Duodenal mucosa (tissue), 2 donors: ENCODE data around the gene PEAK3.

ENCODE experiments used
- H3K27ac ChIP-seq: one replicate; pipeline ENCODE4 v1.7.0; 2013; ENCODE audit warnings: low read depth, low read length
- H3K27me3 ChIP-seq, 2 donors: one replicate each; pipeline ENCODE4 v1.7.0; 2013; ENCODE audit warnings: low read length in 2 of 2, control low read depth in 1 of 2; ENCODE audit not compliant: insufficient read depth in 2 of 2, control insufficient read depth in 1 of 2
- H3K36me3 ChIP-seq, 2 donors: one replicate each; pipeline ENCODE4 v1.7.0; 2013; ENCODE audit warnings: low read length in 2 of 2, control low read depth in 1 of 2; ENCODE audit not compliant: insufficient read depth in 2 of 2, control insufficient read depth in 1 of 2
- H3K4me1 ChIP-seq, 2 donors: one replicate each; pipeline ENCODE4 v1.7.0; 2013; ENCODE audit warnings: low read length in 2 of 2, control low read depth in 1 of 2; ENCODE audit not compliant: insufficient read depth in 2 of 2, control insufficient read depth in 1 of 2
- H3K4me3 ChIP-seq, 2 donors: one replicate each; pipeline ENCODE4 v1.7.0; 2013; ENCODE audit warnings: low read length in 2 of 2, low read depth in 1 of 2
- H3K9ac ChIP-seq, 2 donors: one replicate each; pipeline ENCODE4 v1.7.0; 2013; ENCODE audit warnings: low read length in 2 of 2, low read depth in 1 of 2
- H3K9me3 ChIP-seq, 2 donors: one replicate each; pipeline ENCODE4 v1.7.0; 2013; ENCODE audit warnings: low read length in 2 of 2, control low read depth in 1 of 2; ENCODE audit not compliant: control insufficient read depth in 1 of 2

PEAK3 gene

DNA sequence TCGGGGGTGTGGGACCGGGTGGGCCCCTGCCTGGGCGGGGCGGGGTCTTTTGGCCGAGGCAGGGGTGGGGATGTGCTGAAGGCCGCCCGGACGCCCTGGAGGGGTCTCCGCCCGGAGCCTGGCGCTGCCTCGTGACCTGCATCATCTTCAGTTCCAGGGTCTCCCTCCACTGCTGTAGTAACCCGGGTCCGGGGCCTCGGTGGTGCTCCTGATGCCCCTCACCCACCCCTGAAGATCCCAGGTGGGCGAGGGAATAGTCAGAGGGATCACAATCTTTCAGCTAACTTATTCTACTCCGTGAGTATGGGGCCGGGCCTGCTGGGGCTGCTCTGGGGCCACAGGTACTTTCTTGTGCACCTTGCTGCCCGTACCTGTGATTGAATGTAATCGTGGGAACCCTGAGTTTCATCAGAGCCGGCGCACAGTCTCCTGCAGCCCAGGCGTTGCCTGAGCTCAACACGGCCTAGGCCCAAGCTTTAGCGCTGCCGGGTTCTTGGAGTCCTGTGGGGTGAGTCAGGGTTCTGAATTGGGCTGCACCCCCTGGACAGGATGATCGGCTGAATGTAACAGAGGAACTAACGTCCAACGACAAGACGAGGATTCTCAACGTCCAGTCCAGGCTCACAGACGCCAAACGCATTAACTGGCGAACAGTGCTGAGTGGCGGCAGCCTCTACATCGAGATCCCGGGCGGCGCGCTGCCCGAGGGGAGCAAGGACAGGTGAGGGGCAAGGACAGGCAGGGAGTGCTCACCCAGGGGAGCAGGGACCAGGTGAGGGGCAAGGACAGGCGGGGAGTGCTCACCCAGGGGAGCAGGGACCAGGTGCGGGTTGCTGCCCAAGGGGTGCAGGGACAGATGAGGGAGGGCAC is 10.5 kb downstream of the PEAK3 start:
- Histone ChIP-seq H3K4me1 (peaks cover 39 to 44% of the 10 kb centered on the region in 2 donors), H3K27ac (peak overlapping the region; percentile 96), H3K9ac (peak overlapping the region; percentile 84 to 95), H3K27me3 (no peaks in the 10 kb centered on the region), H3K9me3 (no peaks in the 10 kb centered on the region), H3K36me3 (peaks cover 7 to 17% of the 10 kb centered on the region in 2 donors), H3K4me3 (peak overlapping the region; percentile 86 to 87)

DNA sequence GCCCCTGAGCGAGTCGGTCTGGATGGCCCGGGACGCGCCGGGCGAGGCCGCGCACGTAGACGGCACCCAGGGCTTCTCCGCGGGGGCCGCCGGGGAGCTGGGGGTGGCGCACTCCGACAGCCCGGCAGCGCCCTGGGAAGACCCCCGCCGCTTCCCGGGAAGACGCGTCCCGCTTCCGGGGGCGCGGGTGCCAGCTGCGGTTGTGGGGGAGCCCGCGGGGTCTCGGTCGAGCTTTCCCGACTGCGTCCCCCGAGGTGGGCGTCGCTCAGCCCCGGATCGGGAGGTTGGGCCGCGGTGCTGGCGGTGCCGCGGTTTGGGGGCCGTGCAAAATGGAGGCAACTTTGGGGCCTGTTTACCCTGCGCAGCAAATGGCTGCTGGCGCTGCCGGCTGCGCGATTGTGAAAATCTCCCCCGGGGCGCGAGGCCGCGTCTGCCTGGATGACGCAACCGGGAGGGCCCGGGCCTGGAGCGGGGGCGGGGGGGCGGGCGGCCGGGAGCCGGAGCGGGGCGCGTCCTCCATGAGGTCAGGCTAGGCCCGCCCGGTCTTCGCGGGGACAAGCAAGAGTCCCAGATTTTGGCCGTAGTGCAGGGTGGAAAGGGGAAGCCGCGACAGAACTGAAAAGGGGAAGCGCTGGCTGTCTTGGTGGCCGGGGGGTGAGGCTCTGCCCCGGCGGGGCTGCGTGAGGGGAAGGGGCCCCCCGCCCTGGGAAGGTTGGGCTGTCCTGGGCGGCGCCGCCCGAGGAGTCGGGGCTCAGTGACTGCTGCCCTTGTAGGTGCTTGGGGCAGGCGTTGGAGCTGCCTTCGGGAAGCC is 11.3 kb downstream of the PEAK3 start:
- peaks cover 39 to 42% of the 10 kb centered on the region in 2 donors for H3K4me1 ChIP-seq
- peaks cover 7 to 17% of the 10 kb centered on the region in 2 donors for H3K36me3 ChIP-seq
- H3K27me3 ChIP-seq, result no peaks in the 10 kb centered on the region
- peak overlapping the region; percentile 96 for H3K27ac ChIP-seq
- peak overlapping the region; percentile 86 to 87 for H3K4me3 ChIP-seq
- no peaks in the 10 kb centered on the region for H3K9me3 ChIP-seq
- H3K9ac ChIP-seq, result peak overlapping the region; percentile 95 to 97

DNA sequence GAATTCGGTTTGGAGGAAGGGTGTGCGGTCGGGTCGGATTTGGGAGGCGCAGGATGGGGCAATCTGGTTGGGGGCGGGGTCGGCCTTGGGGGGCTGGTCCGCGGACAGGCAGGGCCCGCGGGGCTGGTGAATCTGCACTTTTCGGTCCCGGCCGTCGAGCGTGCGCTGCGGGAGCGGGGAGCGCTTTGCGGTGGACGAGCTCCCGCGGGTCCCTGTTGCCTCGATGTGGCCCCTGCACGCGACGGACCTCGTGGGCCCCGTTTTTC is 11.9 kb downstream of the PEAK3 start:
- Histone ChIP-seq H3K9me3 (no peaks in the 10 kb centered on the region), H3K27ac (peak overlapping the region; percentile 96), H3K27me3 (no peaks in the 10 kb centered on the region), H3K4me3 (peak overlapping the region; percentile 86 to 87), H3K4me1 (peaks cover 34 to 37% of the 10 kb centered on the region in 2 donors), H3K9ac (peak overlapping the region; percentile 95 to 97), H3K36me3 (peaks cover 7 to 13% of the 10 kb centered on the region in 2 donors)

DNA sequence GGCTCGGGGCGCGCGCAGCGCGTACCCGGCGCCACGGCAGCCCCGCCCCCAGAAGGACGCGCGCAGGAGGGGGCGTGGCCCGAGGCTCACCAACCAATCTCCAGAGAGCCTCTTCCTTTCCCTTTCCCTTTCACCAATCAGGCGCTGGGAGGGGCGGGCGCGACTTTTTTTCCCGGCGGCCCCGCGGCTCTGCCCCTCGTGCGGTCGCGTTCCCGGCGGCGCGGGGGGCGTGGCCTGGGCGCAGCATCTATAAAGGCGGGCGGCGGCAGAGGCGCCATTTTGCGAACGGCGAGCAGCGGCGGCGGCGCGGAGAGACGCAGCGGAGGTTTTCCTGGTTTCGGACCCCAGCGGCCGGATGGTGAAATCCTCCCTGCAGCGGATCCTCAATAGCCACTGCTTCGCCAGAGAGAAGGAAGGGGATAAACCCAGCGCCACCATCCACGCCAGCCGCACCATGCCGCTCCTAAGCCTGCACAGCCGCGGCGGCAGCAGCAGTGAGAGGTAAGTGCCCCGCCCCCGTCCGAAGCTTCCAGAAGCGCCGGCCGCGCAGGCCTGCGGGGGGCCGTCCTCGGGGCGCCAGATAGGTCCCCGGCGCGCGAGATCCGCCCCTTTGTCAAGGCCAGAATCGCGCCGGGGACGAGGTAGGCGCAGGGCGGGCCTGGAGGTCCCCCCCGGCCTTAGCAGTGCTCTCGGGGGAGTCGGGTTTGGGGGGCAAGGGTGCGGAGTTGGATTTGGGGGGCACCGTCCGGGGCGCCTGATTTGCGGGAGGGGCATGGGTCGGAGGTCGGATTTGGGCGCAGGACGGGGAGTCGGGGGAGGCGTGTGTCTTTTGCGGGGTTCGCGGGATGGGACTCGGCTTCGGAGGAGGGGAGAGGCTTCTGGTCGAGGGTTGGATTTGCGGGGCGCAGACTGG is 12.5 kb downstream of the PEAK3 start:
- Histone ChIP-seq H3K9me3 (no peaks in the 10 kb centered on the region), H3K9ac (peak overlapping the region; percentile 95 to 97), H3K36me3 (peaks cover 7 to 13% of the 10 kb centered on the region in 2 donors), H3K4me3 (peak overlapping the region; percentile 86 to 87), H3K4me1 (peaks cover 30 to 35% of the 10 kb centered on the region in 2 donors), H3K27me3 (no peaks in the 10 kb centered on the region), H3K27ac (peak overlapping the region; percentile 96)

DNA sequence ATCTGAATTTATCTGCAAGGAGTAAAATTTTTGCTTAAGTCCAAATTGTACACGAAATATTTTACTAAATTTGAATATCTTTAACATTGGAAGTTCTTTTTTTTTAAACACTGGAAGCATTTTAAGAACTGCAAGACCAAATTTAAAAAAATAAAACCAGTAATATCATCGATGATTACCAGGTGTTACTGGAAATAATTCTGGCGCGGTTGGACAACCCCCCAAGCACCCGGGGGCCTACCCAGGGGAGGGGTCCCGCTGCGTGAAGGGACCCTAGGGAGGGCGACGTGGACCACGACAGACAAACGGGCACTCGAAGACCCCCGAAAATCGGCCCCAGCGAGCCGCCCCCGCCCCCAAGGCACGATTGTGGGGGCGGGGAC is 13.1 kb downstream of the PEAK3 start:
- Histone ChIP-seq H3K27ac (peak overlapping the region; percentile 50), H3K27me3 (no peaks in the 10 kb centered on the region), H3K4me3 (peak overlapping the region; percentile 72 to 77), H3K9ac (peak overlapping the region; percentile 72 to 78), H3K36me3 (peaks cover 7 to 13% of the 10 kb centered on the region in 2 donors), H3K9me3 (no peaks in the 10 kb centered on the region), H3K4me1 (peaks cover 24 to 30% of the 10 kb centered on the region in 2 donors)

DNA sequence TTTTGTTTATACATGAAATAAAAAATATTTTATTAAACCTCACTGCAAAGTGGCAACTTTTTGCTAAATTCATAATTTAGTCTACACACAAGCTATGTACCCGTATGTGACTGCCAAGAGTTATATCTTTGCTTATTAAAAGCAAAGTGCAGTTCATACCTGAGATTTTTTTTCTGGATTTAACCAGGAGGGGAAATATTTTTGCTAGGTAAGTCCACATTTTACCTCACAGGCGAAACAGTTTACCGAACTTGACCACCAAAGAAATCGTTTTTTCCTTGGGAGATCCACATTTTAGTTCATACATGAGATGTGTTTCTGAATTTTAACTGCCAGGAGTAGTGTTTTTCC is 13.5 kb downstream of the PEAK3 start:
- H3K27me3 ChIP-seq, result no peaks in the 10 kb centered on the region
- peak overlapping the region in 1 of 2 donors; percentile 72 for H3K4me3 ChIP-seq
- H3K4me1 ChIP-seq, result peaks cover 22 to 26% of the 10 kb centered on the region in 2 donors
- H3K9ac ChIP-seq, result peak overlapping the region in 1 of 2 donors; percentile 78
- H3K36me3 ChIP-seq, result peaks cover 7 to 12% of the 10 kb centered on the region in 2 donors
- H3K27ac ChIP-seq, result no peak overlapping the region
- H3K9me3 ChIP-seq, result no peaks in the 10 kb centered on the region

DNA sequence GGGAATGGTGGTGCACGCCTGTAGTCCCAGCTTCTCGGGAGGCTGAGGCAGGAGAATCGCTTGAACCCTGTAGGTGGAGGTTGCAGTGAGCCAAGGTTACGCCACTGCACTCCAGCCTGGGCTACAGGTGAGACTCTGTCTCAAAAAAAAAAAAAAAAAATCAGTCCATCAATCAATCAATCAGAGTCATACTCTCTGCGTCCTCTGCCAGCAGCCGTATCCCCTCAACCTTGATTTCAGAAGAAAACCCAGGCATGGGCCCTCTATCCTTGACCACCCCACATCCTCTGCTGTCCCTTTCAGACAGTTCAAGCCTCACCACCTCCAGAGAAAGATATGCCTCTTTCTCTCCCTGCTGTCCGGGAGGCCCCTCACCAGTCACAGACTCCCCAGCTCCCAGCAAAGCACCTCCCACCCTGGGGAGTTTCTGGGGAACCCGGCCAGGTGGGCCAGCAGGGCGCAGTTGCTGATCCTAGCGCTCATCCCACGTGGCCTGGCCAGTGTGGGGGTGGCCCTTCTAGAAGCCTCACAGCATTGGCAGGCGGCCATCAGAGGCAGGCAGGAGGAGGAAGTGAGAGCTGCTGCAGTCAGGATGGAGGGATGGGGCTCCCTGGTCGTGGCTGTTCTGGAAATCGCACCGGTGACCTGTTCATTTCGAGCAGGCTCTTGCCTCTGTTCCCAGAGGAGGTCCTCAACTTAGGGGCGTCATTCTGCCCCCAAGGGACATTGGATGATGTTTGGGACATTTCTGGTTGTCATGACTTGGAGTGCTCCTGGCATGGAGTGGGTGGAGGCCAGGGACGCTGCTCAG is 15.6 kb downstream of the PEAK3 start:
- no peak overlapping the region for H3K27ac ChIP-seq

DNA sequence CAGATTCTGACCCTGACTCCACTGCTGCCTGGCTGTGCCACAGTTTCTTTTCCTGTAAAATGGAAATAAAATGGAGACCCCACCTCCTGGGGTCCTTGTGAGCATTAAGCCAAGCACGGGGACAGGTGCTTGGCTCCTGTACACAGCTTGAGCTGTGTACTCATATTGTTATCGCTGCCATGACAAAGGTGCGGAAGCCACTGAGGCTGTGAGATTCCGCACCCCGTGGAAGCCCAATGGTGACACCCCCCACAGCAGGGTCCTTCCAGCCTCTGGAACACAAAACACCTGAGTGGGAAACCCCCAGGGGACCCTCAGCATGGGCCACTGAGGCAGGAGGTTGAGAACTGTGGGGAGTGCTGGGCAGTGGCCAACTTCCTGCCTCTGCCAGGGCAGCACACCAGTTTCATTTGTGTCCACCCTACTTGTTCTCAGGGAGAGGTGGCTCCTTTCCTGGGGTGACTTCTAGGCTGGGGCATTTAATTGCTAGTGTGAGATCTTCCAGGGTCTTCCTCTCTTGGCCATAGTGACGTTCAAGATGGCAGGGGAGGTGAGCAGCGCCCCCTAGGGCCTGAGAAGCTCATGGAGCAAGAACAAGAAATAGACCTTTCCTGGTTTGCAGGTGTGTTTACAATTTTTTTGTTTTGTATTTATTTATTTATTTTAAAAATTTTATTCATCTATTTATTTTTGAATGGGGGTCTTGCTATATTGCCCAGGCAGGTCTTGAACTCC is 20.4 kb downstream of the PEAK3 start:
- no peak overlapping the region for H3K9ac ChIP-seq
- H3K4me3 ChIP-seq, result no peak overlapping the region
- H3K27me3 ChIP-seq, result no peaks in the 10 kb centered on the region
- no peaks in the 10 kb centered on the region for H3K36me3 ChIP-seq
- peaks cover 4 to 5% of the 10 kb centered on the region in 2 donors for H3K4me1 ChIP-seq
- H3K27ac ChIP-seq, result no peak overlapping the region
- no peaks in the 10 kb centered on the region for H3K9me3 ChIP-seq

More for the DNA sequence above, 15.6 kb downstream of the PEAK3 start:
- Histone ChIP-seq H3K9me3 (no peaks in the 10 kb centered on the region), H3K4me1 (peaks cover 10 to 11% of the 10 kb centered on the region in 2 donors), H3K36me3 (peaks cover 0 to under 1% of the 10 kb centered on the region in 2 donors), H3K9ac (peak overlapping the region; percentile 12 to 15), H3K4me3 (no peak overlapping the region), H3K27me3 (no peaks in the 10 kb centered on the region)
